ENCODE results near the gene SERPINE2.

DNA sequence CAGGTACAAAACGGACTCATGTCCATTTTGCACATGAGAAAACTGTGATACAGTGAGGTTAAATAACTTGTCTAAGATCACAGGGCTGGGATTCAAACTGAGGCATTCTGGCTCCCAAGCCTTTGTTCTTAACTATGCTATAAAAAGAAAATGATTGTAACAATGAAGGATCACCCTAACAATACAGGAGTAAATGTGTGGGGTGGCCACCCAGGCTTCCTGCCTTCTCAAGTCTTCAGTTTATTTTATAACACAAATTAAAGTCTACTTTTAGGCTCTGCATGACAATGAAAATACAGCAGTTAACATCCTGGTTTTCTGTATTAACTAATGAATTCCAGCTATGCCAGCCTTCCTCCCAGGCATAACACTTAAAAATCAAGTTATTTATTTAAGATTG is 101.6 kb downstream of the SERPINE2 start:
- TF ChIP-seq, protein P1, sequence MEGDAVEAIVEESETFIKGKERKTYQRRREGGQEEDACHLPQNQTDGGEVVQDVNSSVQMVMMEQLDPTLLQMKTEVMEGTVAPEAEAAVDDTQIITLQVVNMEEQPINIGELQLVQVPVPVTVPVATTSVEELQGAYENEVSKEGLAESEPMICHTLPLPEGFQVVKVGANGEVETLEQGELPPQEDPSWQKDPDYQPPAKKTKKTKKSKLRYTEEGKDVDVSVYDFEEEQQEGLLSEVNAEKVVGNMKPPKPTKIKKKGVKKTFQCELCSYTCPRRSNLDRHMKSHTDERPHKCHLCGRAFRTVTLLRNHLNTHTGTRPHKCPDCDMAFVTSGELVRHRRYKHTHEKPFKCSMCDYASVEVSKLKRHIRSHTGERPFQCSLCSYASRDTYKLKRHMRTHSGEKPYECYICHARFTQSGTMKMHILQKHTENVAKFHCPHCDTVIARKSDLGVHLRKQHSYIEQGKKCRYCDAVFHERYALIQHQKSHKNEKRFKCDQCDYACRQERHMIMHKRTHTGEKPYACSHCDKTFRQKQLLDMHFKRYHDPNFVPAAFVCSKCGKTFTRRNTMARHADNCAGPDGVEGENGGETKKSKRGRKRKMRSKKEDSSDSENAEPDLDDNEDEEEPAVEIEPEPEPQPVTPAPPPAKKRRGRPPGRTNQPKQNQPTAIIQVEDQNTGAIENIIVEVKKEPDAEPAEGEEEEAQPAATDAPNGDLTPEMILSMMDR (IDR thresholded peaks at IDR 0.05): no peak
- TF ChIP-seq POLR2A (IDR thresholded peaks at IDR 0.05): no peak

All from heart left ventricle (tissue), 13 donors.